NT2/D1 (cell line): ENCODE measurements around the gene SS18L1.

Source experiments
- SUZ12 ChIP-seq: IDR thresholded peaks from 2 replicates; pipeline ENCODE4 v1.6.1; 2011; ENCODE audit not compliant: insufficient read length, insufficient read depth; ENCODE audit errors: extremely low read depth
- YY1 ChIP-seq: IDR thresholded peaks from 2 replicates; pipeline ENCODE4 v1.6.1; 2011; ENCODE audit not compliant: insufficient read length, insufficient read depth
- ZNF274 ChIP-seq: IDR thresholded peaks from 2 replicates; pipeline ENCODE4 v1.6.1; 2011; ENCODE audit warnings: mild to moderate bottlenecking, low read depth, low read length

DNA sequence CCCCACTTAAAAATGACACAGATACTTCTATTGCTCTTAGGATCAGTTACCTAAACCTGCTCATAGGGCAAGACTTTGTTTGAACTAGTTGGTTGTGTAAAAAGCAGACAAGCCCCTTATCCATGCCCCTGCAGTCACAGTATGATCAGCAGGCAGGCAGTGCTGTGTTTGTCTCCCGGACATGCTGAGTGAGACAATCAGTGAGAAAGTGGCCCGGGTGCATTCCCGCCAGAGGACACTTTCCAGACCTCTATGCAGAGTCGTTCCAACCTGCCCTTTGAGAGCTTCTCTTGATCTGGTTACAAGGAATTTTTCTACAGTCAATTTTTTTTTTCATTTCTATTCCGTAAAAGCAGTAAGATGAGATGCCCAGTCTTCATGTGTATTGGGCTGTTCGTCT, 15.1 kb upstream of the SS18L1 start:
- TF ChIP-seq YY1 (no peak), ZNF274 (no peak), SUZ12 (no peak)
